DMS114 treated with DMSO at 0.1 percent for 48 hours (cell line): ENCODE results near the gene PTGFR.

Experiments
- DNase-seq: peaks from one replicate; lab custom pipeline; 2025; ENCODE audit not compliant: unreplicated experiment; lab: John Stamatoyannopoulos, UW

The PTGFR gene

GRCh38 chr1:78519446-78519845 lies 28.7 kb downstream of the PTGFR start:
- no peak for DNase-seq

- DNase-seq, result no peak
Measured at GRCh38 chr1:78520216-78520615, 29.4 kb downstream of the PTGFR start.

- no peak for DNase-seq
Measured at GRCh38 chr1:78520843-78521242, 30.1 kb downstream of the PTGFR start.

- DNase-seq, result no peak
Measured at GRCh38 chr1:78522136-78522535, 31.4 kb downstream of the PTGFR start.

- no peak for DNase-seq
Measured at GRCh38 chr1:78526496-78526895, 35.7 kb downstream of the PTGFR start.

- no peak for DNase-seq
Measured at GRCh38 chr1:78527706-78528105, 36.9 kb downstream of the PTGFR start.

GRCh38 chr1:78533527-78533926 lies 42.8 kb downstream of the PTGFR start:
- no peak for DNase-seq

GRCh38 chr1:78535286-78535685 lies 44.5 kb downstream of the PTGFR start:
- no peak for DNase-seq

- no peak for DNase-seq
Measured at GRCh38 chr1:78536427-78536826, 45.7 kb downstream of the PTGFR start.

GRCh38 chr1:78540048-78540447 lies 49.3 kb downstream of the PTGFR start:
- DNase-seq, result no peak

GRCh38 chr1:78541479-78541878 lies 50.7 kb downstream of the PTGFR start:
- no peak for DNase-seq

- no peak for DNase-seq
Measured at GRCh38 chr1:78543941-78544643, 53.3 kb downstream of the PTGFR start.

GRCh38 chr1:78547081-78547480 lies 56.3 kb downstream of the PTGFR start:
- no peak for DNase-seq

- DNase-seq, result no peak
Measured at GRCh38 chr1:78549331-78549730, 58.6 kb downstream of the PTGFR start.

GRCh38 chr1:78549891-78550290 lies 59.1 kb downstream of the PTGFR start:
- no peak for DNase-seq

GRCh38 chr1:78553859-78554258 lies 63.1 kb downstream of the PTGFR start:
- DNase-seq, result no peak

- DNase-seq, result no peak
Measured at GRCh38 chr1:78554840-78555239, 64.1 kb downstream of the PTGFR start.

GRCh38 chr1:78559680-78560079 lies 68.9 kb downstream of the PTGFR start:
- no peak for DNase-seq

- DNase-seq, result no peak
Measured at GRCh38 chr1:78560811-78561210, 70.0 kb downstream of the PTGFR start.

GRCh38 chr1:78561856-78562255 lies 71.1 kb downstream of the PTGFR start:
- no peak for DNase-seq

- no peak for DNase-seq
Measured at GRCh38 chr1:78565393-78565792, 74.6 kb downstream of the PTGFR start.

- no peak for DNase-seq
Measured at GRCh38 chr1:78570539-78570938, 79.8 kb downstream of the PTGFR start.
